Measurements from ENCODE around the gene NEK1. TPM values are rescaled to one million over a fixed set of nuclear protein-coding genes. Genes with fewer than 3 reads are reported as not detected.

Gene NEK1
- total and polyA plus RNA-seq, 3 donors from 2014 or later: 10.3 to 27.9 (median 25.5) TPM

DNA sequence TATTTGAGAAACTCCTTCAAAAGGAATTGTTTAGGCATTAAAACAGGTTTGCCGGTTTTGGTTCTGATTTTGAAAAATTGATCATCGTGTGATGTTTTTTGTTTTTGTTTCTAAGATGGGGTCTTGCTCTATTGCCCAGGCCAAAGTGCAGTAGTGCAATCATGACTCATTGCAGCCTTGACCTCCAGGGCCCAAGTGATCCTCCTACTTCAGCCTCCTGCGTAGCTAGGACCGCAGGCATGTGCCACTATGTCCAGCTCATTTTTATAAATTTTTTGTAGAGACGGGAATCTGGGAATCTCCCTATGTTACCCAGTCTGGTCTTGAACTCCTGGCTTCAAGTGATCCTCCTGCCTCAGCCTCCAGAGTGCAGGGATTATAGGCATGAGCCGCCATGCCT lies 43.0 kb upstream of the NEK1 start:
- TF ChIP-seq, protein P1, sequence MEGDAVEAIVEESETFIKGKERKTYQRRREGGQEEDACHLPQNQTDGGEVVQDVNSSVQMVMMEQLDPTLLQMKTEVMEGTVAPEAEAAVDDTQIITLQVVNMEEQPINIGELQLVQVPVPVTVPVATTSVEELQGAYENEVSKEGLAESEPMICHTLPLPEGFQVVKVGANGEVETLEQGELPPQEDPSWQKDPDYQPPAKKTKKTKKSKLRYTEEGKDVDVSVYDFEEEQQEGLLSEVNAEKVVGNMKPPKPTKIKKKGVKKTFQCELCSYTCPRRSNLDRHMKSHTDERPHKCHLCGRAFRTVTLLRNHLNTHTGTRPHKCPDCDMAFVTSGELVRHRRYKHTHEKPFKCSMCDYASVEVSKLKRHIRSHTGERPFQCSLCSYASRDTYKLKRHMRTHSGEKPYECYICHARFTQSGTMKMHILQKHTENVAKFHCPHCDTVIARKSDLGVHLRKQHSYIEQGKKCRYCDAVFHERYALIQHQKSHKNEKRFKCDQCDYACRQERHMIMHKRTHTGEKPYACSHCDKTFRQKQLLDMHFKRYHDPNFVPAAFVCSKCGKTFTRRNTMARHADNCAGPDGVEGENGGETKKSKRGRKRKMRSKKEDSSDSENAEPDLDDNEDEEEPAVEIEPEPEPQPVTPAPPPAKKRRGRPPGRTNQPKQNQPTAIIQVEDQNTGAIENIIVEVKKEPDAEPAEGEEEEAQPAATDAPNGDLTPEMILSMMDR (IDR thresholded peaks at IDR 0.05): no peak
- TF ChIP-seq POLR2A (IDR thresholded peaks at IDR 0.05): no peak
- 94 to 96% methylated on average over 6 of the region's 6 CpGs for WGBS, 2 donors
- peaks cover 9% of the 10 kb centered on the region for H3K4me1 ChIP-seq
- intact Hi-C loops (cut with DNase I; ENCODE audit: low total_unique reads): no loop called here
- no peaks in the 10 kb centered on the region for H3K27me3 ChIP-seq
- no peak overlapping the region for H3K4me3 ChIP-seq
- no peaks in the 10 kb centered on the region for H3K9me3 ChIP-seq
- H3K36me3 ChIP-seq (ENCODE audit: low read depth, missing control alignments): no peaks in the 10 kb centered on the region
- no peak overlapping the region for H3K27ac ChIP-seq
- DNase-seq: no peak

DNA sequence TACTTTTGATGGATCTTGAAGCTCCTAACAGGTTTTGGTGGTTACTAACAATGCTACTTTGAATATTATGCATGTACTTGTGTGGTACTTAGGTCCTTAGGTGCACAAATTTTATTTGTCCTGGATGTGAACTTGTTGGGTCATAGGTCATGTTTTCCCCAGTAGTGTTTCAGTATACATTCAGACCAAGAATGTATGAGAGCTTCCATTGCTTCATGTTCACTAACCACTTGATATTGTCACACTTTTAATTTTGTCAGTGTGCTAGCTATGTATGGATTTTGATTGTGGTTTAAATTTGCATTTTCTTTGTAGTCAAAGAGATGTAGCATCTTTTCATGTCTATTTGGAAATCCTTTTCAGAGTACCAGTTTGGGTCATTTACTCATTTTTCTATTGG lies 40.2 kb upstream of the NEK1 start:
- no peak overlapping the region for H3K4me3 ChIP-seq
- TF ChIP-seq, protein P1 (IDR thresholded peaks at IDR 0.05): no peak
- TF ChIP-seq POLR2A (IDR thresholded peaks at IDR 0.05): no peak

DNA sequence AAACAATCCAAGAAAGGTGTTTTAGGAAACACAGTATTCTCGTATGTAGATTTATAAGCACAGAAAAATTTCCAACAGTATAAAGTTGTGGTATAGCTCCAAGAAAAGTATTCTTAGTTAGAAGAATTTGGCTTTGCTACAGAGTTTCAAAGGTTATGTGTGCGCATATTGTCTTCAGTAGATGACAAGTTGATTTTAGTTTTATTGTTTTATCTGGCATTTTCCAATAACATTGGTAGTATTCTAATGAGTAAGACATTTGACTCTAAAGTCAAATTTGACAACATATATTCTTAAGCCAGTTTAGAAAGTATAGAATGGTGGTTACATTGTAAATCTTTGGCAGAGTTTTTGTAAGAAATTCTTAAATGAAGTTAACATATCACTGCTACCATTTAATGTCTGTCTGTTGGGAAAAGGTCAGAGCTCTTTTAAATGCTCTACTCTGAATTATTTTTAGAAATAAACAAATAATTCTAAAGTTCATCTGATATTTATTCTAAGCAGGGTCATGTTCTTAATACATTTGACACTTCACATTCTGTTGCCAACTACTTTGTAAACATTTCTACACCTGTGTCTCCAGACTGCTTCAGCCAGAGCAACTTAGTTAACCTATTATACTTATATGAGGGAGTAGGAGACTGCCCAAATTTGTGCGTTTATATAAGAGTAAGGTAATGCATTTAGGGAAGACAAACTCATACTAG lies 38.0 kb upstream of the NEK1 start:
- Histone ChIP-seq H3K9me3 (no peaks in the 10 kb centered on the region), H3K27ac (peak overlapping the region; percentile 63 to 72), H3K27me3 (no peaks in the 10 kb centered on the region), H3K4me3 (no peak overlapping the region), H3K4me1 (peaks cover 4% of the 10 kb centered on the region), H3K36me3 (ENCODE audit: low read depth, missing control alignments) (no peaks in the 10 kb centered on the region)
- TF ChIP-seq, protein P1 (IDR thresholded peaks at IDR 0.05): no peak
- TF ChIP-seq POLR2A (IDR thresholded peaks at IDR 0.05): no peak
- DNase-seq: no peak
- intact Hi-C loops (cut with DNase I; ENCODE audit: low total_unique reads): no loop called here
- WGBS, 2 donors: 63% methylated on average over 3 of the region's 3 CpGs

More for the DNA sequence above, 40.2 kb upstream of the NEK1 start:
- intact Hi-C loops (cut with DNase I; ENCODE audit: low total_unique reads): no loop called here
- no peak for DNase-seq
- Histone ChIP-seq H3K27ac (no peak overlapping the region), H3K4me1 (peaks cover 4% of the 10 kb centered on the region), H3K27me3 (no peaks in the 10 kb centered on the region), H3K36me3 (ENCODE audit: low read depth, missing control alignments) (no peaks in the 10 kb centered on the region), H3K9me3 (no peaks in the 10 kb centered on the region)

DNA sequence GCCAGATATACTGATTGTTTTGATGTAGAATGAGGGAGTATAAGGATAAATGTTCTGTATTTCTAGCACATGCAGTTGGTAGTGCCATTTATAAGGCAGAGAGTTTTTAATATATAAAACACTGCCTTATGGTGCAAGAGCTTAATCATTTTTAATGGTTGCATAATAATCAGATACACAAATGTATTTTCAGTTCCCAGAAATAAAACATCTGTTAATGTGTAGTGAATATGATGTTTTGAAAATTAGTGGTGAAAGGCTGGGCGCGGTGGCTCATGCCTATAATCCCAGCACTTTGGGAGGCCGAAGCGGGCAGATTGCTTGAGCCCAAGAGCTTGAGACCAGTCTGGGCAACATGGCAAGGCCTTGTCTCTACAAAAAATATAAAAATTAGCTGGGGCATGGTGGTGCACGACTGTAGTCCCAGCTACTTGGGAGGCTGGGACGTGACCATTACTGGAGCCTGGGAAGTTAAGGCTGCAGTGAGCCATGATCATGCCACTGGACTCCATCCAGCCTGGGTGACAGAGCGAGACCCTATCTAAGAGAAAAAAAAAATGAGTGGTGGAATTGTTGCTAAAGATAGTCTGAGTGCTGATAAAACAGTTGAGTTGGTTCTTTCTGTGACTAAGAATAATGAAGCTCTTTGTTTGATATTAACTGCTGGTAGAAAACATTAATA lies 37.3 kb upstream of the NEK1 start:
- intact Hi-C loops (cut with DNase I; ENCODE audit: low total_unique reads): no loop called here

More for the DNA sequence above, 37.3 kb upstream of the NEK1 start:
- DNase-seq: peak; percentile 76
- H3K27ac ChIP-seq: peak overlapping the region; percentile 63 to 72
- 83% methylated on average over 7 of the region's 7 CpGs for WGBS, 2 donors
- H3K27me3 ChIP-seq: no peaks in the 10 kb centered on the region
- no peak for TF ChIP-seq POLR2A (IDR thresholded peaks at IDR 0.05)
- TF ChIP-seq, protein P1 (IDR thresholded peaks at IDR 0.05): no peak
- no peaks in the 10 kb centered on the region for H3K9me3 ChIP-seq
- peaks cover 4% of the 10 kb centered on the region for H3K4me1 ChIP-seq
- H3K4me3 ChIP-seq: no peak overlapping the region
- H3K36me3 ChIP-seq (ENCODE audit: low read depth, missing control alignments): no peaks in the 10 kb centered on the region

Data from testis (tissue), 3 donors.